ENCODE results near the gene THRSP. TPM values are rescaled to one million over a fixed set of nuclear protein-coding genes. Genes with fewer than 3 reads are reported as not detected.

Gene THRSP
- total and polyA plus RNA-seq, 2 of the 8 experiments (the other 6 are each of a cell fraction or from before 2014, with no cell fraction given): 0.11 TPM; not detected in 1

GRCh38 chr11:78067704-78068103, 4.0 kb downstream of the THRSP start:
- no peak overlapping the region for H3K56ac ChIP-seq (replicated peaks; ENCODE audit: insufficient read length, low read depth, low read length)
- no peaks in the 10 kb centered on the region for H3K27me3 ChIP-seq (replicated peaks in 1 of 4; ENCODE audit: control insufficient read depth in 3 of 4, extremely low read depth in 1 of 4, insufficient read depth in 3 of 4, low read length in 3 of 4)
- no peak overlapping the region for H4K8ac ChIP-seq (ENCODE audit: extremely low read depth, insufficient read depth, low read length)
- no peak for DNase-seq (ENCODE audit: low read depth in 1 of 2, low spot score in 2 of 2)
- H3K79me2 ChIP-seq (ENCODE audit: control insufficient read depth in 1 of 2, insufficient read depth in 2 of 2, low read length in 2 of 2): no peaks in the 10 kb centered on the region
- peaks cover 0 to 37% (median 14%) of the 10 kb centered on the region in 4 experiments; a peak in 6 of 8 replicates for H3K36me3 ChIP-seq (ENCODE audit: control insufficient read depth in 2 of 4, insufficient read depth in 4 of 4, low read length in 3 of 4)
- ChIA-PET POLR2A (ENCODE audit: partially characterized antibody) (interaction anchor here (2.4 kb wide), 1 partner anchor 11 kb away, joined by 18 read pairs; the partner anchor contains the start of gene NDUFC2), CTCF (ENCODE audit: partially characterized antibody) (interaction anchor here (0.6 to 2.2 kb wide), 5 partner anchors 19 to 66 kb away, joined by 3 to 7 read pairs (median 4); no protein-coding TSS in a partner anchor)
- 89% methylated on average over 4 of the region's 4 CpGs; no CpG with 5 or more reads in 1 of the 2 experiments for WGBS, 2 experiments (ENCODE audit: extremely low coverage in 1 of 2, insufficient coverage in 1 of 2, insufficient read length in 1 of 2, insufficient replicate concordance in 2 of 2, low coverage in 1 of 2, low lambda C conversion rate in 2 of 2, missing lambda C conversion rate in 1 of 2)
- no peak overlapping the region for H3K4me2 ChIP-seq (ENCODE audit: insufficient read depth in 1 of 2, low read depth in 2 of 2, low read length in 2 of 2)
- no peak overlapping the region for H3K14ac ChIP-seq (ENCODE audit: insufficient read length)
- no peak overlapping the region for H3K4ac ChIP-seq (replicated peaks; ENCODE audit: insufficient read length, low read depth, low read length)
- no peaks in the 10 kb centered on the region for H3K4me1 ChIP-seq (replicated peaks in 1 of 4; ENCODE audit: control insufficient read depth in 3 of 4, insufficient read depth in 4 of 4, low read length in 3 of 4)
- no peak for FAIRE-seq
- no peak overlapping the region for H3K4me3 ChIP-seq (ENCODE audit: extremely low read depth in 1 of 4, insufficient read depth in 2 of 4, low read depth in 3 of 4, low read length in 4 of 4)
- TF ChIP-seq CHD2 (IDR thresholded peaks at IDR 0.05; ENCODE audit: low read length): no peak
- no peak overlapping the region for H2AK5ac ChIP-seq (ENCODE audit: low read depth, low read length)
- H2AFZ ChIP-seq (ENCODE audit: low read length): no peak overlapping the region
- no peak overlapping the region for H2BK120ac ChIP-seq (replicated peaks; ENCODE audit: low read depth, low read length)
- H3K9ac ChIP-seq (replicated peaks in 1 of 4; ENCODE audit: extremely low read depth in 1 of 4, low read depth in 3 of 4, low read length in 3 of 4): no peak overlapping the region
- H3K18ac ChIP-seq (ENCODE audit: extremely low read depth, low read length): no peak overlapping the region
- H2BK12ac ChIP-seq (ENCODE audit: low read depth, low read length): no peak overlapping the region
- H3K23me2 ChIP-seq (ENCODE audit: low read depth, low read length): no peaks in the 10 kb centered on the region
- H4K20me1 ChIP-seq (replicated peaks in 1 of 2; ENCODE audit: control insufficient read depth in 1 of 2, insufficient read depth in 2 of 2, low read length in 2 of 2): peaks cover 0 to 3% of the 10 kb centered on the region in 2 experiments
- H4K5ac ChIP-seq (ENCODE audit: insufficient read length, low read depth, low read length): no peak overlapping the region
- H2BK15ac ChIP-seq (ENCODE audit: low read length): no peak overlapping the region
- no peak overlapping the region for H4K91ac ChIP-seq (replicated peaks; ENCODE audit: insufficient read length, low read length)
- no peaks in the 10 kb centered on the region for H3K9me3 ChIP-seq (ENCODE audit: insufficient read depth in 2 of 2, low read depth in 1 of 2, low read length in 1 of 2)
- no peaks in the 10 kb centered on the region for H3K79me1 ChIP-seq (ENCODE audit: low read depth, low read length)
- H2BK5ac ChIP-seq (ENCODE audit: low read depth, low read length): no peak overlapping the region
- no peak overlapping the region for H3K23ac ChIP-seq (ENCODE audit: insufficient read length)
- H3K27ac ChIP-seq (ENCODE audit: low read depth, low read length): no peak overlapping the region
- H2BK20ac ChIP-seq (ENCODE audit: low read length): no peak overlapping the region
